HG02870 (cell line): ENCODE results near the gene ITGA11.

Experiments
- ATAC-seq: cut with Tn5 transposase; IDR thresholded peaks from one replicate; pipeline ENCODE4 v1.9.1; 2021; ENCODE audit warnings: mild to moderate bottlenecking, moderate library complexity; ENCODE audit not compliant: unreplicated experiment

ITGA11 gene

GRCh38 chr15:68376447-68377060, 55.4 kb downstream of the ITGA11 start:
- no peak for ATAC-seq

DNA sequence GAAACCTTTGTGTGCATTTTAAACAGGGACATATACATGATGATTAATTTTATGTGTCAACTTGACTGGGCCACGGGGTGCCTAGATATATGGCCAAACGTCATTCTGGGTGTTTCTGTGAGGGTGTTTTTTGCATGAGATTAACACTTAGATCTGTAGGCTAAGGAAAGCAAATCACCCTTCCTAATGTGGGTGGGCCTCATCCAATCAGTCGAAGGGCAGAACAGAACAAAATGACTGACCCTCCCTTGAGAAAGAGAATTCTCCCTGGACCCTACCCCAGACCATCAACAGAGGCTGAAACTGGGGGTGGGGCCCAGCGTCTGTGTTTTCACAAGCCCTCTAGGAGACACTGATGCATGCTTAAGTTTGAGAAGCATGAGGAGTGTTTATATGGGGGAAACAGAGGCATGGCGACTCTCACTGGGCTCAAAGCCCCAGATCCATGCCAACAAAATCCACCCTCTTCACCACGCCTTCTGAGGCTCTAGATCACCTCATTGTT, 56.2 kb downstream of the ITGA11 start:
- no peak for ATAC-seq

GRCh38 chr15:68375191-68375631, 56.8 kb downstream of the ITGA11 start:
- no peak for ATAC-seq

GRCh38 chr15:68374168-68374745, 57.7 kb downstream of the ITGA11 start:
- no peak for ATAC-seq

DNA sequence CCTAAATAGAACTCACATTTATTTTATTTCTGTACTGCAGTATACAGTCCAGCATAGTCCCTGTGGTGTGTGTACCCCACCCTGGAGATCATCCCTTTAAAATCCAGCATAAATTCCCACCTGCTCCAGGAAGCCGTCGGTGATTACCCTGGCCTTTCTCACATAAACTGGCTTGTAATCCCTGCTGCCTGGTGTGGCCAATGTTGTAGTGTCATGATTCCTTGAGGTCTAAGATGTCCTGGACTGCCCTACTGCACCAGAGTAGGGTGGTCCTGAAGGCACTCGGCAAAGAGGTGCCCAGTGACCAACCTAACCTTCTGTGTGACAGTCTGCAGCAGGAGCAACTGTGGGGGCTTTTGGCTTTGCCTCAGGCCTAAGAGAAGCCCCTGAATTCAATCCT, 58.9 kb downstream of the ITGA11 start:
- no peak for ATAC-seq

- ATAC-seq: no peak
Measured at GRCh38 chr15:68372291-68372811, 59.6 kb downstream of the ITGA11 start.

DNA sequence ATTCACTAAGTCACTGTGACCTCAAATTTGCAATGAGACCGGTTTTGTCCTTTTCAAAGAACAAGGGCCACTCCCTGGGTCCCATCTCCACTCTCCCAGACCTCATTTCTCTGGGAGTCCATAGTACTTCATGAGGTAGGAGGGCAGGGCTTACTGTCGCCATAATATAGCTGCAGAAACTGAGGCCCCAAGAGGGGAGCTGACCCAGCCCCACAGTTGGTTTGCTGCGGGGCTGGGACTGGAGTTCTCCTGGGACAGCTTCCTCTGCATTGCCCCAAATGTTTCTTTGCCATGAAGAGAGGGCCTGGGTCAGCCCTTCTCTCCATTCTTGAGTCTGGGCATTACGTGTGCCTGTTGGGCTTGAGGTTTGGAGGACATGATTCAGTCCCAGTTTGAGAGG, 60.1 kb downstream of the ITGA11 start:
- no peak for ATAC-seq

DNA sequence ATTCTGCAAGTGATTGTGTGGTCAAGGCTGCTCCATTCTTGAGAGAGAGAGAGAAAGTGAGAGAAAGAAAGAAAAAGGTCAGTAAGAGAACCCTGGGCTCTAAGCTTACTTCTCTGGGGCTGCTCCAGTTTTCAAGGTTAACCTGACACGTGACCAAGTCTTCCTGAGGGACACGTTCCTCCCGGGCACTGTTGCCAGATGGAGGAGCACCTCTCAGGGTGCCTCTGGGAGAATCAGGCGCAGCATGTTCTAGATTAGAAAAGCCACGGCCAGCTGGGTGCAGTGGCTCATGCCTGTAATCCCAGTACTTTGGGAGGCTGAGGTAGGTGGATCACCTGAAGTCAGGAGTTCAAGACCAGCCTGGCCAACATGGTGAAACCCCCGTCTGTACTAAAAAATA, 60.8 kb downstream of the ITGA11 start:
- no peak for ATAC-seq

DNA sequence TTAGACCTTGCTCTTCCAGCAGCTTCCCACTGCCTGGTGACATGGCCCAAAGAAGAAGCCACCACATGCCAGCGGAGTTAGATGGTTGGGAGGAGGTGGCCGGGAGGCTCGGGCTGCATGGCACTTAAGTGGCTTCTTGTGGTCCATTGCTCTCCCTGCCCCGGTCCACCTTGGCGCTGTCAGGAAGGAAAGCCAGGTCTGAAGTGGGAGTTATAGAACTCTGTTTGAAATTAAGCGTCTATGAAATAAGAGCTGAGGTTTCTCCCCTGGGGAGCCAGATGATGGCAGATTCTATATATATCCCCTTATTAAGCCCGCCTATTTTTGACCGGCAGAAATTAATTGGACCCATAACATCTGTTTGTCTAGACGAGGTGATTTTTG, 61.2 kb downstream of the ITGA11 start:
- ATAC-seq: no peak

- no peak for ATAC-seq
Measured at GRCh38 chr15:68369931-68370767, 61.8 kb downstream of the ITGA11 start.

DNA sequence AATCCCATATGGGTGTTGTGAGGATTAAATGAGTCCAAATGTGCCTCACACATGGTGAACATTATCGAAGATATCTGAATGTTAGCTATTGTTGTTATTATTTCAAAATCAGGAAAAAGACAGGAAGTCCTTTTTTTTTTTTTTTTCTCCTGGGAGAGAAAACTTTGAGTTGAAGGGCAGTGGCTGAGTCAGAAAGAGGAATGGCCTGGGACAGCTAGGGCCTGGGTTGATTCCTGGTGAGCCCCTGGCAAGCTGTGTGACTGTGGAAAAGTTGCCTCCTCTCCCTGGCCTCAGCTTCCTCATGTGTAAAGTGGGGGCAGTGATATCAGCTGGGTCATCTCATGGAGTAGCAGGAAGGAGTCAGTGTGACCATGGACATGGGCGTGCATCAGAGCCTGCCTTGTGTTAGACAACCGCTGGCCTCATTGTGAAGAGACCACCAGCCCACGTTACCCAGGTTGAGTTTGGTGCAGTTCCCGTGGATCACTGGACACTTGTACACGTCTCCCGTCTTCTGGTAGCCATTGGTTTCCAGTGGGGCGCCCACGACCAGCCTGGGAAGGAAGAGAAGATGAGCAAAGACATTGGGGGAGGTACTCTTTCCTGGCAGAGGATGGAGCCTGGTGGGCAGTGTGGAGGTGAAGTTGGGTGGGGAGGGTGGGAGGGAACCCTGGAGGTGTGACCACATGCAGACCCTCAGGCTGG, 63.1 kb downstream of the ITGA11 start:
- ATAC-seq: no peak

DNA sequence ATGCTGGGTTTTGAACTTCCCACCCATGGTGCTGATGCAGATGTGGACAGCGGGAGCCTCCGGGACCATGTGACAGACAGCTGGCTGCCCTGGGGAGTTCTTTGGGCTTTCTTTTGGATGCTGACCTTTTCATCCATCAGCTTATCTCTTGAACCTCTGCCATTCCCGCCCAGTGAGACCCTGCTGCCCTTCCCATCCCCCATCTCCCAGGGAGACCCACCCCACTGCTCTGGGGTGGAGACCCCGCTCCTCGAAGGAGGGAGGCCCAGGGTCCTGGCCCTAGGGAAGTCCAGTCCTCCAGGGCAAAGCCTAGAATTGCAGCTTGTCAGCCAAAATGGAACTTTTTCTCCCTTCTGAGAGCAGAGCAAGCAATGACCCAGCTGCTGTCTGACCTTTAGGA, 64.0 kb downstream of the ITGA11 start:
- no peak for ATAC-seq

DNA sequence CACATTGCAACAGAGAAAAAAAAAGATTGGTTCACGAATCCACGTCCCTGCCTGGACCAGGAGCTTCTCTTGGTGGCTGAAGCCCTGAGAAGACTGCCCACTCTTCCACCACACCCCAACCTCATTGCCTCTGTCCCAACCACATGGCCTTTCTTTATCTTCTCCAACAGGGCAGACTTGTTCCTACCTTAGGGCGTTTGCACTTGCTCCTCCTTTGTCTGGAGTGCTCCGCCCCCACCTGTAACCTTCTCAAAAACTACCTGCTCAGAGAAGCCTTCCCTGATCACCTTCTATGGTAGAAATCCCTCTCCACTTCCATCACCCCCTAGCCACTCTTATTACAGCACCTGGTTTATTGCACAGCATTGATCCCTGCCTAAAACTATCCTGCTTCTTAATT, 64.7 kb downstream of the ITGA11 start:
- ATAC-seq: no peak

GRCh38 chr15:68366314-68366713, 65.6 kb downstream of the ITGA11 start:
- no peak for ATAC-seq

GRCh38 chr15:68365770-68366169, 66.2 kb downstream of the ITGA11 start:
- ATAC-seq: no peak

GRCh38 chr15:68365140-68365745, 66.7 kb downstream of the ITGA11 start:
- ATAC-seq: no peak

DNA sequence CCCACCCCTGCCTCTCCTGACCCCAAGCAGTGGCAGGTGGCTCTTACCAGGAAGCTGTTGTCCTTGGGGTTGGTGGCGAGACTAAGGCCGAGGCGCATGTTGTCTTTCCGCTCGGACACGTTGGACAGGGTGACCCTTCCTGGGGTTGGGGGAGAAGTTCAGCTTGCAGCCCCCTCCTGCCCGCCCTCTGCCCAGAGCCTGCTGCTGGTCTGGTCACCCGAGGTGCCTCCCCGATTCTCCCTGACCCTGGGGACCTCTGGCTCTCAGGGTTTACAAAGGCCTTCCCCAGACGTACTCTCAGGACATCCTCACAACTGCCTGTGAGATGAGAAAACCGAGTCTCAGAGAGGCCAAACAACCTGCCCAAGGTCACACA, 67.3 kb downstream of the ITGA11 start:
- no peak for ATAC-seq

- no peak for ATAC-seq
Measured at GRCh38 chr15:68364028-68364659, 67.8 kb downstream of the ITGA11 start.

DNA sequence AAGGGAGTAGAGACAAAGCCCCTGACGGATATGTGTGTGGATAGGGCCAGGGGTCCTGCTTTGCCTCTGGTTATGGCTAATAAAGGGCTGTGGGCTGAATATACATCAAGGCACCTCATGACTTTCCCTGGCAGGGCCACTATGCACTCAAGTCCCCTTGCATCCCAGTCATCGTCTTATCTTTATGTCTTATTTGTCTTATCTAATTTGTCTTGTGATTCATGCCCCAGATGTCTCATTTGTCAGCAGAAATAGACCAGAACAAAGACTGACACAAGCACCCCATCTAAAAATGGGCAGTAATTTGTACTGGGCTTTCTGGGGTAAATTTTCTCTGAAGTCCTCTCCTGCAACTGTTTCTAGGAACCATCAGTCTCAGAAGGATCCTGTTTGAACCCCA, 68.6 kb downstream of the ITGA11 start:
- no peak for ATAC-seq

DNA sequence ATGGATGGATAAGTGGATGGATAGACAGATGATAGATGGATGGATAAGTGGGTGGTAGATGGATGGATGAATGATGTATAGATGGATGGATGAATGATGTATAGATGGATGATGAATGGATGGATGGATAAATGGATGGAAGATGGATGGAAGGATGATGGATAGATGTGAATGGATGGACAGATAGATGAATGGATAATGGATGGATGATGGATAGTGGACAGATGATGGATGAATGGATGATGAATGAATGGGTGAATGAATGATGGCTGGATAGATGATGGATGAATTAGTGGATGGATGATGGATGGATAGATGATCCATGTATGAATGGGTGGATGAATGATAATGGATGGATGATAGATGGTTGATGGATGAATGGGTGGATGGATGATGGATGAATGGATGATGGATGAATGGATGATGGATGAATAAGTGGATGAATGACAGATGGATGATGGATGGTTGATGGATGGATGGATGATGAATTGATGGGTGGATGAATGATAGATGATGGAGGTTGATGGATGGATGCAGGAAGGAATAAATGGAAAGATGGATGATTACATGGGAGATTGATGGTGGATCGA, 69.3 kb downstream of the ITGA11 start:
- ATAC-seq: no peak
